Subcutaneous abdominal adipose tissue (tissue), 5 donors: ENCODE results near the gene MAP2K6.

Experiments used
- H3K27ac ChIP-seq: one replicate; pipeline ENCODE4 v1.7.0; 2013; ENCODE audit warnings: low read depth, mild to moderate bottlenecking, inconsistent platforms, low read length, moderate library complexity
- H3K27me3 ChIP-seq, 5 donors: one replicate each; pipeline ENCODE4 v1.7.0; 2013; ENCODE audit warnings: low read length in 5 of 5, inconsistent platforms in 1 of 5; ENCODE audit not compliant: control insufficient read depth in 5 of 5, insufficient read depth in 4 of 5
- H3K36me3 ChIP-seq, 5 donors: one replicate each; pipeline ENCODE4 v1.7.0; 2013; ENCODE audit warnings: low read length in 5 of 5; ENCODE audit not compliant: control insufficient read depth in 5 of 5, insufficient read depth in 5 of 5
- H3K4me1 ChIP-seq, 5 donors: one replicate each; pipeline ENCODE4 v1.7.0; 2013; ENCODE audit warnings: low read length in 5 of 5, mild to moderate bottlenecking in 3 of 5, moderate library complexity in 1 of 5; ENCODE audit not compliant: control insufficient read depth in 5 of 5, insufficient read depth in 5 of 5
- H3K4me3 ChIP-seq, 5 donors: one replicate each; pipeline ENCODE4 v1.7.0; 2013; ENCODE audit warnings: low read length in 5 of 5, low read depth in 1 of 5
- H3K9ac ChIP-seq, 5 donors: one replicate each; pipeline ENCODE4 v1.7.0; 2013; ENCODE audit warnings: low read length in 5 of 5, mild to moderate bottlenecking in 4 of 5, moderate library complexity in 3 of 5
- H3K9me3 ChIP-seq, 5 donors: one replicate each; pipeline ENCODE4 v1.7.0; 2013; ENCODE audit warnings: low read length in 5 of 5; ENCODE audit not compliant: control insufficient read depth in 5 of 5
- donor health status: healthy.
- donor health status: healthy.
- donor health status: healthy.
- donor health status: healthy.
- donor health status: healthy.

MAP2K6 gene

GRCh38 chr17:69406941-69407340, 7.6 kb upstream of the MAP2K6 start:
- H3K27me3 ChIP-seq = no peaks in the 10 kb centered on the region
- H3K9ac ChIP-seq = no peak overlapping the region
- H3K4me1 ChIP-seq = peaks cover 0 to 6% (median 0%) of the 10 kb centered on the region in 5 donors
- H3K27ac ChIP-seq = no peak overlapping the region
- peaks cover 0 to 2% (median 0%) of the 10 kb centered on the region in 5 donors for H3K9me3 ChIP-seq
- H3K4me3 ChIP-seq = no peak overlapping the region
- H3K36me3 ChIP-seq = no peaks in the 10 kb centered on the region

- H3K36me3 ChIP-seq = no peaks in the 10 kb centered on the region
- no peak overlapping the region for H3K9ac ChIP-seq
- peaks cover 0 to 6% (median 0%) of the 10 kb centered on the region in 5 donors for H3K4me1 ChIP-seq
- no peak overlapping the region for H3K27ac ChIP-seq
- H3K9me3 ChIP-seq = peaks cover 0 to 2% (median 0%) of the 10 kb centered on the region in 5 donors
- no peak overlapping the region for H3K4me3 ChIP-seq
- no peaks in the 10 kb centered on the region for H3K27me3 ChIP-seq
These were observed 6.7 kb upstream of the MAP2K6 start for GRCh38 chr17:69407759-69408158.

- no peak overlapping the region for H3K9ac ChIP-seq
- no peaks in the 10 kb centered on the region for H3K27me3 ChIP-seq
- H3K36me3 ChIP-seq = no peaks in the 10 kb centered on the region
- no peak overlapping the region for H3K27ac ChIP-seq
- peaks cover 0 to 2% (median 0%) of the 10 kb centered on the region in 5 donors for H3K9me3 ChIP-seq
- H3K4me1 ChIP-seq = peaks cover 5 to 18% (median 14%) of the 10 kb centered on the region in 5 donors
- H3K4me3 ChIP-seq = no peak overlapping the region
These were observed 3.8 kb upstream of the MAP2K6 start for GRCh38 chr17:69410671-69411070.

- Histone ChIP-seq H3K27me3 (no peaks in the 10 kb centered on the region), H3K4me3 (no peak overlapping the region), H3K27ac (no peak overlapping the region), H3K9me3 (peaks cover 0 to 2% (median 0%) of the 10 kb centered on the region in 5 donors), H3K9ac (no peak overlapping the region), H3K36me3 (no peaks in the 10 kb centered on the region), H3K4me1 (peaks cover 5 to 28% (median 22%) of the 10 kb centered on the region in 5 donors)
These were observed 2.7 kb upstream of the MAP2K6 start for GRCh38 chr17:69411766-69412165.

DNA sequence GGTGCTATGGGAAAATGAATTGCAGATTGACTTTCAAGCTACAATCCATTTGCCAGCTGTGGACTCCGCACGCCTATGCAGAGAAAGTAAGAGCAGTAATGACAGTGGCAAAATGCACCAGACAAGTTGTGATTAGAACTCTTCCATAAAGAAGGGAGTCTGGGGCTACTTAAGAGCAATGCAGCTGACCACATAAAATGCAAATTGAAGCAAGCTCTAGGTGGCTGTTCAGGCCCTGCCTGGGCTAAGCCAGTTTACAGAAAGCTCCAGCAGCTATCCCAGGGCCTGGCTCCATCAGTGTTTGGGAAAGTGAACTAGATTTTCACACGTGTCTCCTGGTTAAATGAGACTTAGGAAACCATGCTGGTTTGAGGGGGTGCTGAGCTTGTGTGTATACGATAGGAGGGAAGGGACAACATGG, 2.2 kb upstream of the MAP2K6 start:
- Histone ChIP-seq H3K4me1 (peaks cover 5 to 29% (median 25%) of the 10 kb centered on the region in 5 donors), H3K9ac (no peak overlapping the region), H3K9me3 (peaks cover 0 to 2% (median 0%) of the 10 kb centered on the region in 5 donors), H3K27me3 (no peaks in the 10 kb centered on the region), H3K27ac (no peak overlapping the region), H3K36me3 (no peaks in the 10 kb centered on the region), H3K4me3 (no peak overlapping the region)

- Histone ChIP-seq H3K4me3 (peak overlapping the region; percentile 73 to 99 (median 96)), H3K27ac (no peak overlapping the region), H3K9ac (peak overlapping the region in 3 of 5 donors; percentile 17 to 37 (median 30))
These were observed 934 bp downstream of the MAP2K6 start for GRCh38 chr17:69415431-69415830.

GRCh38 chr17:69417545-69418483, 3.3 kb downstream of the MAP2K6 start:
- Histone ChIP-seq H3K4me3 (peak overlapping the region in 2 of 5 donors; percentile 26 to 36), H3K9ac (no peak overlapping the region), H3K4me1 (peaks cover 6 to 39% (median 33%) of the 10 kb centered on the region in 5 donors), H3K27ac (peak overlapping the region; percentile 9), H3K27me3 (no peaks in the 10 kb centered on the region), H3K9me3 (no peaks in the 10 kb centered on the region), H3K36me3 (no peaks in the 10 kb centered on the region)

More at GRCh38 chr17:69415431-69415830, 934 bp downstream of the MAP2K6 start:
- H3K36me3 ChIP-seq = no peaks in the 10 kb centered on the region
- H3K9me3 ChIP-seq = peaks cover 0 to 2% (median 0%) of the 10 kb centered on the region in 5 donors
- H3K27me3 ChIP-seq = no peaks in the 10 kb centered on the region
- H3K4me1 ChIP-seq = peaks cover 6 to 39% (median 33%) of the 10 kb centered on the region in 5 donors

GRCh38 chr17:69418535-69418934, 4.0 kb downstream of the MAP2K6 start:
- no peak overlapping the region for H3K9ac ChIP-seq
- no peaks in the 10 kb centered on the region for H3K36me3 ChIP-seq
- no peak overlapping the region for H3K27ac ChIP-seq
- peaks cover 6 to 43% (median 33%) of the 10 kb centered on the region in 5 donors for H3K4me1 ChIP-seq
- no peak overlapping the region for H3K4me3 ChIP-seq
- H3K9me3 ChIP-seq = no peaks in the 10 kb centered on the region
- no peaks in the 10 kb centered on the region for H3K27me3 ChIP-seq

GRCh38 chr17:69423450-69423849, 9.0 kb downstream of the MAP2K6 start:
- Histone ChIP-seq H3K4me3 (no peak overlapping the region), H3K9ac (no peak overlapping the region), H3K9me3 (no peaks in the 10 kb centered on the region), H3K27ac (no peak overlapping the region), H3K36me3 (no peaks in the 10 kb centered on the region), H3K4me1 (peaks cover 0 to 6% (median 4%) of the 10 kb centered on the region in 5 donors), H3K27me3 (no peaks in the 10 kb centered on the region)
